Astrocyte (in vitro differentiated cells and primary cell): ENCODE measurements around the gene TCF20. TPM values are rescaled to one million over a fixed set of nuclear protein-coding genes. Genes with fewer than 3 reads are reported as not detected.

Experiments
- DNase-seq: peaks from one replicate; pipeline ENCODE4 v3.0.0-alpha.2; 2010; ENCODE audit warnings: low read depth
- FAIRE-seq: peaks from 2 replicates; lab custom pipeline; 2011; peaks lifted over from hg19 to GRCh38; lab: Jason Lieb, UNC
- H2AFZ ChIP-seq: 2 replicates; pipeline ENCODE4 v1.6.0; 2012; ENCODE audit warnings: low read depth, low read length, inconsistent platforms
- H3K27ac ChIP-seq: 2 replicates; pipeline ENCODE4 v1.5.1; 2011; ENCODE audit warnings: low read depth, low read length, inconsistent platforms
- H3K27me3 ChIP-seq: 2 replicates; pipeline ENCODE4 v1.6.0; 2011; ENCODE audit warnings: low read length, inconsistent platforms; ENCODE audit not compliant: insufficient read depth
- H3K36me3 ChIP-seq: 2 replicates; pipeline ENCODE4 v1.5.1; 2011; ENCODE audit warnings: low read length, inconsistent platforms; ENCODE audit not compliant: insufficient read depth
- H3K4me1 ChIP-seq: 2 replicates; pipeline ENCODE4 v1.5.1; 2011; ENCODE audit warnings: low read length, inconsistent platforms; ENCODE audit not compliant: insufficient read depth
- H3K4me2 ChIP-seq: 2 replicates; pipeline ENCODE4 v1.6.0; 2012; ENCODE audit warnings: low read length, inconsistent platforms
- H3K4me3 ChIP-seq: 2 replicates; pipeline ENCODE4 v1.5.1; 2011; ENCODE audit warnings: low read depth, mild to moderate bottlenecking, low read length, inconsistent platforms; ENCODE audit not compliant: insufficient read depth
- H3K79me2 ChIP-seq: 2 replicates; pipeline ENCODE4 v1.6.0; 2012; ENCODE audit warnings: mild to moderate bottlenecking, low read length, inconsistent platforms; ENCODE audit not compliant: insufficient read depth
- H3K9ac ChIP-seq: 2 replicates; pipeline ENCODE4 v1.6.0; 2012; ENCODE audit warnings: mild to moderate bottlenecking, low read length, inconsistent platforms
- H3K9me3 ChIP-seq: 2 replicates; pipeline ENCODE4 v1.5.1; 2012; ENCODE audit warnings: low read depth, mild to moderate bottlenecking, low read length, inconsistent platforms; ENCODE audit not compliant: insufficient read depth
- H4K20me1 ChIP-seq: 2 replicates; pipeline ENCODE4 v1.6.0; 2012; ENCODE audit warnings: low read length, inconsistent platforms; ENCODE audit not compliant: insufficient read depth
- H3K27ac Mint-ChIP-seq: one replicate; pipeline ENCODE4 v1.8.0; 2021; ENCODE audit warnings: mild to moderate bottlenecking, mixed read lengths; ENCODE audit not compliant: unreplicated experiment
- H3K27me3 Mint-ChIP-seq: one replicate; pipeline ENCODE4 v1.8.0; 2021; ENCODE audit warnings: low read depth, mixed read lengths; ENCODE audit not compliant: unreplicated experiment
- H3K36me3 Mint-ChIP-seq: one replicate; pipeline ENCODE4 v1.8.0; 2021; ENCODE audit warnings: low read depth, mixed read lengths; ENCODE audit not compliant: unreplicated experiment
- H3K4me1 Mint-ChIP-seq: one replicate; pipeline ENCODE4 v1.8.0; 2021; ENCODE audit warnings: low read depth, mixed read lengths; ENCODE audit not compliant: unreplicated experiment
- H3K4me3 Mint-ChIP-seq: one replicate; pipeline ENCODE4 v1.8.0; 2021; ENCODE audit warnings: mild to moderate bottlenecking, moderate library complexity, mixed read lengths; ENCODE audit not compliant: unreplicated experiment
- H3K9me3 Mint-ChIP-seq: one replicate; pipeline ENCODE4 v1.8.0; 2021; ENCODE audit warnings: mild to moderate bottlenecking, mixed read lengths; ENCODE audit not compliant: unreplicated experiment
- EZH2 ChIP-seq: IDR thresholded peaks from 2 replicates; pipeline ENCODE4 v1.6.1; 2012; ENCODE audit warnings: mild to moderate bottlenecking, low read length, inconsistent platforms; ENCODE audit not compliant: insufficient read depth
- total RNA-seq: library from RNA; stranded (reverse); gene quantifications from 2 replicates; pipeline ENCODE4 v1.2.1, GENCODE V29; 2021
- TF ChIP-seq, protein P1 (sequence below): IDR thresholded peaks from 2 replicates; pipeline ENCODE4 v1.5.1; 2011; ENCODE audit warnings: low read depth, mild to moderate bottlenecking, inconsistent platforms, low read length, moderate library complexity; ENCODE audit not compliant: insufficient read depth

TCF20 gene
- total RNA-seq, 1 donor from 2014 or later: 37.6 TPM

DNA sequence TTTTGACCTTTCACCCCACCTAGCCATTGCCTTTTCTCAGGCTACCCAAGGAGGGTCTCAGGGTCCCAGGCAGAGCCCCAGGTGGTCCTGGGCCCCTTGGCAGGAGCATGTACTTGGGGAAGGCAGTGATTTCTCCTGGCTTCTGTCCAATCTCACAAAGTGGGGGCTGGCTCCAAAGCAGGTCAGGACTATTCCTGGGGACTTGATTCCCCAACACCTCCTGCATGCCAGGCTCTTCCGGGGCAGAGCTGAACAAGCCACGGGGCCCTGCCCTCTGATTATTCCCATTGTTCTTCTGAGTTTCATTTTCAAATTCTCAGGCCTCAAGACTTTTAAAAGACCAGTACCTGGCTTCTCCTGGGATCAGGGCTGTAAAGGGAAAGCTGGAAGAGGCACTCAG, 1.5 kb upstream of the TCF20 start:
- H3K9me3 Mint-ChIP-seq: peaks cover 3% of the 10 kb centered on the region
- no peak for TF ChIP-seq EZH2
- peaks cover 2% of the 10 kb centered on the region for H3K36me3 Mint-ChIP-seq
- FAIRE-seq (no peak), DNase-seq (no peak)
- Histone ChIP-seq H3K79me2 (peaks cover 32% of the 10 kb centered on the region), H3K36me3 (no peaks in the 10 kb centered on the region), H4K20me1 (peaks cover 27% of the 10 kb centered on the region), H3K27ac (no peak overlapping the region), H3K9me3 (no peaks in the 10 kb centered on the region), H3K4me3 (no peak overlapping the region), H3K4me2 (no peak overlapping the region), H3K27me3 (no peaks in the 10 kb centered on the region), H3K4me1 (peaks cover 9% of the 10 kb centered on the region), H2AFZ (no peak overlapping the region), H3K9ac (no peak overlapping the region)
- H3K27me3 Mint-ChIP-seq: peaks cover 12% of the 10 kb centered on the region
- H3K4me1 Mint-ChIP-seq: peaks cover 9% of the 10 kb centered on the region
- H3K27ac Mint-ChIP-seq: no peak overlapping the region
- H3K4me3 Mint-ChIP-seq: peak overlapping the region; percentile 75

GRCh38 chr22:42271191-42271813, 849 bp upstream of the TCF20 start:
- H3K9me3 ChIP-seq: no peaks in the 10 kb centered on the region
- Mint-ChIP-seq H3K36me3 (peaks cover 2% of the 10 kb centered on the region), H3K27me3 (peaks cover 10% of the 10 kb centered on the region), H3K27ac (no peak overlapping the region), H3K9me3 (peaks cover 2% of the 10 kb centered on the region), H3K4me1 (peaks cover 9% of the 10 kb centered on the region), H3K4me3 (peak overlapping the region; percentile 75)
- DNase-seq (no peak), FAIRE-seq (no peak)
- H2AFZ ChIP-seq: peak overlapping the region; percentile 85
- no peak overlapping the region for H3K4me3 ChIP-seq
- no peak overlapping the region for H3K9ac ChIP-seq
- no peak for TF ChIP-seq EZH2
- TF ChIP-seq, protein P1, sequence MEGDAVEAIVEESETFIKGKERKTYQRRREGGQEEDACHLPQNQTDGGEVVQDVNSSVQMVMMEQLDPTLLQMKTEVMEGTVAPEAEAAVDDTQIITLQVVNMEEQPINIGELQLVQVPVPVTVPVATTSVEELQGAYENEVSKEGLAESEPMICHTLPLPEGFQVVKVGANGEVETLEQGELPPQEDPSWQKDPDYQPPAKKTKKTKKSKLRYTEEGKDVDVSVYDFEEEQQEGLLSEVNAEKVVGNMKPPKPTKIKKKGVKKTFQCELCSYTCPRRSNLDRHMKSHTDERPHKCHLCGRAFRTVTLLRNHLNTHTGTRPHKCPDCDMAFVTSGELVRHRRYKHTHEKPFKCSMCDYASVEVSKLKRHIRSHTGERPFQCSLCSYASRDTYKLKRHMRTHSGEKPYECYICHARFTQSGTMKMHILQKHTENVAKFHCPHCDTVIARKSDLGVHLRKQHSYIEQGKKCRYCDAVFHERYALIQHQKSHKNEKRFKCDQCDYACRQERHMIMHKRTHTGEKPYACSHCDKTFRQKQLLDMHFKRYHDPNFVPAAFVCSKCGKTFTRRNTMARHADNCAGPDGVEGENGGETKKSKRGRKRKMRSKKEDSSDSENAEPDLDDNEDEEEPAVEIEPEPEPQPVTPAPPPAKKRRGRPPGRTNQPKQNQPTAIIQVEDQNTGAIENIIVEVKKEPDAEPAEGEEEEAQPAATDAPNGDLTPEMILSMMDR: no peak
- H3K27ac ChIP-seq: no peak overlapping the region
- no peaks in the 10 kb centered on the region for H3K36me3 ChIP-seq
- no peaks in the 10 kb centered on the region for H3K27me3 ChIP-seq
- H4K20me1 ChIP-seq: peaks cover 33% of the 10 kb centered on the region
- H3K4me2 ChIP-seq: peak overlapping the region; percentile 79
- peaks cover 38% of the 10 kb centered on the region for H3K79me2 ChIP-seq
- peaks cover 9% of the 10 kb centered on the region for H3K4me1 ChIP-seq

DNA sequence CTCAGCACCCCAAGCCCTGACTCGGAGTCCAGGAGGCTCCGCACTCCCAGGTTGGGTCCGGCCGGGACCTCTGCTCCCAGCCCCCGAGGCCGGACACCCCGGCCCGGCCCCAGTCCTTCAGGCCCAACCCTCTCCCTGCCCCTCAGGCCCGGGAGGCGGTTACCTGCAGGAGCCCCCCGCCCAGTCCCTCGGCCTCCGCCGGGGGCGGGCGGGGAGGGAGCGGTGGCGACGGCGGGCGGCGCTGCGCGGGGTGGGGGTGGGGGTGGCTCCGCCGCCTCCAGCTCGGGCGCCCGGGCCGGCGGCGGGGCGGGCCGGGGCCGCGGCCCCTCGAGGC, 310 bp downstream of the TCF20 start:
- peak overlapping the region; percentile 81 for H2AFZ ChIP-seq
- peaks cover 7% of the 10 kb centered on the region for H3K4me1 ChIP-seq
- H3K4me1 Mint-ChIP-seq: peaks cover 9% of the 10 kb centered on the region
- no peaks in the 10 kb centered on the region for H3K9me3 ChIP-seq
- peaks cover 7% of the 10 kb centered on the region for H3K27me3 Mint-ChIP-seq
- H3K9ac ChIP-seq: peak overlapping the region; percentile 85
- FAIRE-seq (no peak), DNase-seq (no peak)
- peaks cover 50% of the 10 kb centered on the region for H3K79me2 ChIP-seq
- peaks cover 2% of the 10 kb centered on the region for H3K9me3 Mint-ChIP-seq
- H4K20me1 ChIP-seq: peaks cover 45% of the 10 kb centered on the region
- no peak overlapping the region for H3K27ac Mint-ChIP-seq
- peak overlapping the region; percentile 31 for H3K27ac ChIP-seq
- TF ChIP-seq EZH2: no peak
- TF ChIP-seq, protein P1: no peak
- H3K36me3 ChIP-seq: no peaks in the 10 kb centered on the region
- peak overlapping the region; percentile 81 for H3K4me3 Mint-ChIP-seq
- H3K27me3 ChIP-seq: no peaks in the 10 kb centered on the region
- H3K36me3 Mint-ChIP-seq: peaks cover 2% of the 10 kb centered on the region
- peak overlapping the region; percentile 99 for H3K4me2 ChIP-seq
- H3K4me3 ChIP-seq: peak overlapping the region; percentile 80
